PC-3 (cell line): ENCODE measurements around the gene KREMEN2. TPM values are rescaled to one million over a fixed set of nuclear protein-coding genes. Genes with fewer than 3 reads are reported as not detected.

Experiments
- ATAC-seq: fragments of 200-7000 bp; cut with Tn5 transposase; 2 replicates; pipeline ENCODE4 v1.9.1; 2020; ENCODE audit warnings: mild to moderate bottlenecking, moderate library complexity
- BruUV-seq: library from RNA; stranded (reverse); fragments of 400-500 nt; replicated peaks from 2 replicates; lab custom pipeline; 2021; lab: Mats Ljungman, UMichigan
- CTCF ChIA-PET: fragments of 300-600 bp; sonication (Branson Sonifier 250); formaldehyde crosslinking; loops from one replicate; lab custom pipeline; 2022; ENCODE audit warnings: antibody characterized with exemption; lab: Charles Lee
- POLR2A ChIA-PET: fragments of 300-600 bp; sonication (Branson Sonifier 250); formaldehyde crosslinking; loops from one replicate; lab custom pipeline; 2022; ENCODE audit warnings: antibody characterized with exemption; ENCODE audit not compliant: unreplicated experiment; lab: Charles Lee
- DNase-seq: peaks from one replicate; pipeline ENCODE4 v3.0.0-alpha.2; 2015
- H2AFZ ChIP-seq: fragments of 300-600 bp; sonication (generic); 2 replicates; pipeline ENCODE4 v1.6.0; 2016; ENCODE audit warnings: antibody characterized with exemption, low read length
- H3F3A ChIP-seq: fragments of 300-600 bp; sonication (generic); one replicate; pipeline ENCODE4 v1.6.0; 2017; ENCODE audit warnings: antibody characterized with exemption, low read length, control low read depth, mild to moderate bottlenecking; ENCODE audit not compliant: unreplicated experiment
- H3K27ac ChIP-seq: fragments of 300-600 bp; sonication (generic); 2 replicates; pipeline ENCODE4 v1.5.1; 2016; ENCODE audit warnings: mild to moderate bottlenecking, low read length
- H3K27me3 ChIP-seq: fragments of 300-600 bp; sonication (generic); 2 replicates; pipeline ENCODE4 v1.6.1; 2016; ENCODE audit warnings: low read length, mixed read lengths
- H3K36me3 ChIP-seq: fragments of 300-600 bp; sonication (generic); 2 replicates; pipeline ENCODE4 v1.6.1; 2016; ENCODE audit warnings: low read depth, mixed run types, low read length, mixed read lengths
- H3K4me1 ChIP-seq: fragments of 300-600 bp; sonication (generic); 2 replicates; pipeline ENCODE4 v1.5.1; 2016; ENCODE audit warnings: low read length; ENCODE audit not compliant: insufficient read depth
- H3K4me2 ChIP-seq: fragments of 300-600 bp; sonication (generic); 2 replicates; pipeline ENCODE4 v1.6.0; 2016; ENCODE audit warnings: low read length
- H3K4me3 ChIP-seq: fragments of 300-600 bp; sonication (generic); 2 replicates; pipeline ENCODE4 v1.5.1; 2016; ENCODE audit warnings: mild to moderate bottlenecking, low read length, mixed read lengths
- H3K79me2 ChIP-seq: fragments of 300-600 bp; sonication (generic); 2 replicates; pipeline ENCODE4 v1.6.1; 2017; ENCODE audit warnings: low read length, mixed read lengths
- H3K9ac ChIP-seq: fragments of 300-600 bp; sonication (generic); 2 replicates; pipeline ENCODE4 v1.6.0; 2016; ENCODE audit warnings: mild to moderate bottlenecking, low read length
- H3K9me2 ChIP-seq: fragments of 300-600 bp; sonication (generic); replicated peaks from 2 replicates; pipeline ENCODE4 v1.6.1; 2016; ENCODE audit warnings: mixed run types, low read length, mixed read lengths
- H3K9me3 ChIP-seq: fragments of 300-600 bp; sonication (generic); 2 replicates; pipeline ENCODE4 v1.6.1; 2016; ENCODE audit warnings: low read length, mixed read lengths
- H4K20me1 ChIP-seq: fragments of 300-600 bp; sonication (generic); 2 replicates; pipeline ENCODE4 v1.6.1; 2016; ENCODE audit warnings: low read length, mixed read lengths
- CTCF ChIP-seq: fragments of 300-600 bp; sonication (generic); conservative IDR thresholded peaks from 2 replicates; pipeline ENCODE4 v1.5.1; 2017; ENCODE audit warnings: antibody characterized with exemption, low read depth, mild to moderate bottlenecking, low read length
- EZH2 ChIP-seq: fragments of 300-600 bp; sonication (generic); IDR thresholded peaks from one replicate; pipeline ENCODE4 v1.6.1; 2017; ENCODE audit warnings: antibody characterized with exemption, mild to moderate bottlenecking, low read length; ENCODE audit not compliant: unreplicated experiment
- EZH2phosphoT487 ChIP-seq: fragments of 300-600 bp; sonication (generic); IDR thresholded peaks from 2 replicates; pipeline ENCODE4 v1.6.1; 2018; ENCODE audit warnings: mild to moderate bottlenecking, antibody characterized with exemption, low read length, borderline replicate concordance
- intact Hi-C: fragments of 100-400 bp; cut with micrococcal nuclease; formaldehyde crosslinking; loops from 2 replicates; pipeline ENCODE4 v1.9.0; 2023
- total RNA-seq: library from RNA; depleted of rRNA; stranded (reverse); fragments of >200 nt; gene quantifications from 2 replicates; pipeline ENCODE4 v1.2.3, GENCODE V29; 2014

The KREMEN2 gene
- total RNA-seq, 1 experiment from 2014 or later: 3.6 TPM

- no peaks in the 10 kb centered on the region for H4K20me1 ChIP-seq
- H3K4me3 ChIP-seq: no peak overlapping the region
- ChIA-PET CTCF (no interaction called here), POLR2A (no interaction called here)
- H3K36me3 ChIP-seq: no peaks in the 10 kb centered on the region
- no peak overlapping the region for H3K4me2 ChIP-seq
- no peaks in the 10 kb centered on the region for H3K27me3 ChIP-seq
- TF ChIP-seq EZH2phosphoT487: no peak
- TF ChIP-seq EZH2: no peak
- no peak for TF ChIP-seq CTCF
- H3K9me3 ChIP-seq: no peaks in the 10 kb centered on the region
- intact Hi-C loops: no loop called here
- H3K4me1 ChIP-seq: 0 out of 2 replicates have a peak, but pooled peaks cover 5% of the 10 kb centered on the region
- H3F3A ChIP-seq: no peaks in the 10 kb centered on the region
- no peak overlapping the region for H2AFZ ChIP-seq
- H3K27ac ChIP-seq: no peak overlapping the region
- no peak overlapping the region for H3K9ac ChIP-seq
- H3K9me2 ChIP-seq: no peaks in the 10 kb centered on the region
- no peaks in the 10 kb centered on the region for H3K79me2 ChIP-seq
- ATAC-seq (no peak), DNase-seq (no peak)
- no TSS peak for BruUV-seq
Measured at GRCh38 chr16:2955779-2956578, 8.1 kb upstream of the KREMEN2 start.

- no TSS peak for BruUV-seq
- H2AFZ ChIP-seq: no peak overlapping the region
- 0 out of 2 replicates have a peak, but pooled peaks cover 5% of the 10 kb centered on the region for H3K4me1 ChIP-seq
- no peaks in the 10 kb centered on the region for H3K27me3 ChIP-seq
- DNase-seq: no peak
- no peaks in the 10 kb centered on the region for H3K36me3 ChIP-seq
- no peaks in the 10 kb centered on the region for H3F3A ChIP-seq
- TF ChIP-seq EZH2phosphoT487: no peak
- TF ChIP-seq CTCF: no peak
- no peak for TF ChIP-seq EZH2
- ChIA-PET CTCF (no interaction called here), POLR2A (no interaction called here)
- intact Hi-C loops: no loop called here
- H3K4me2 ChIP-seq: no peak overlapping the region
- H3K9me2 ChIP-seq: no peaks in the 10 kb centered on the region
- no peak overlapping the region for H3K27ac ChIP-seq
- no peak overlapping the region for H3K4me3 ChIP-seq
- H4K20me1 ChIP-seq: no peaks in the 10 kb centered on the region
- no peaks in the 10 kb centered on the region for H3K79me2 ChIP-seq
- no peaks in the 10 kb centered on the region for H3K9me3 ChIP-seq
- H3K9ac ChIP-seq: no peak overlapping the region
- ATAC-seq: no peak
Measured at GRCh38 chr16:2956579-2956956, 7.5 kb upstream of the KREMEN2 start.

GRCh38 chr16:2959206-2959605 is 4.9 kb upstream of the KREMEN2 start:
- ChIA-PET CTCF (no interaction called here), POLR2A (interaction anchor here (0.6 kb wide), 1 partner anchor 63 kb away, joined by 6 read pairs; no protein-coding TSS in a partner anchor)
- Histone ChIP-seq H2AFZ (no peak overlapping the region), H3K9me3 (no peaks in the 10 kb centered on the region), H3K36me3 (no peaks in the 10 kb centered on the region), H3F3A (no peaks in the 10 kb centered on the region), H4K20me1 (no peaks in the 10 kb centered on the region), H3K27ac (no peak overlapping the region), H3K9me2 (no peaks in the 10 kb centered on the region), H3K9ac (no peak overlapping the region), H3K4me2 (no peak overlapping the region; the same call in 1 of the 2 replicates), H3K4me1 (0 out of 2 replicates have a peak, but pooled peaks cover 6% of the 10 kb centered on the region), H3K27me3 (no peaks in the 10 kb centered on the region), H3K4me3 (no peak overlapping the region), H3K79me2 (no peaks in the 10 kb centered on the region)
- no peak for TF ChIP-seq EZH2phosphoT487
- TF ChIP-seq EZH2: no peak
- no peak for TF ChIP-seq CTCF
- DNase-seq (no peak), ATAC-seq (no peak)
- intact Hi-C loops: no loop called here
- BruUV-seq: no TSS peak
